Caco-2 (cell line): ENCODE measurements around the gene ARRDC2. TPM values are rescaled to one million over a fixed set of nuclear protein-coding genes. Genes with fewer than 3 reads are reported as not detected.
A peak's percentile ranks its signal among the peaks of the same experiment; 100 is the strongest.

Experiments used
- BruUV-seq: library from RNA; stranded (reverse); fragments of 400-500 nt; replicated peaks from 2 replicates; lab custom pipeline; 2021; lab: Mats Ljungman, UMichigan
- CTCF ChIA-PET: fragments of 300-600 bp; sonication (Branson Sonifier 250); formaldehyde crosslinking; loops from one replicate; lab custom pipeline; 2022; ENCODE audit warnings: antibody characterized with exemption; lab: Charles Lee
- POLR2A ChIA-PET: fragments of 300-600 bp; sonication (Branson Sonifier 250); formaldehyde crosslinking; loops from one replicate; lab custom pipeline; 2022; ENCODE audit warnings: antibody characterized with exemption; lab: Charles Lee
- DNase-seq, 2 experiments: peaks; one replicate each; pipeline versions ENCODE4 v3.0.0 to v3.0.0-alpha.2; 2020 to 2022
- H3K27me3 ChIP-seq: replicated peaks from 2 replicates; pipeline ENCODE4 v1.6.0; 2011; ENCODE audit warnings: low read length; ENCODE audit not compliant: control insufficient read depth, insufficient read depth
- H3K36me3 ChIP-seq: 2 replicates; pipeline ENCODE4 v1.5.1; 2011; ENCODE audit warnings: low read length; ENCODE audit not compliant: control insufficient read depth, insufficient read depth
- H3K4me1 ChIP-seq: fragments of 250-450 bp; sonication (Bioruptor Pico); 2 replicates; pipeline ENCODE4 v1.5.1; 2020; ENCODE audit warnings: mild to moderate bottlenecking
- H3K4me3 ChIP-seq: 2 replicates; pipeline ENCODE4 v1.5.1; 2011; ENCODE audit warnings: low read depth, mild to moderate bottlenecking, control low read depth, low read length
- H3K9me3 ChIP-seq: fragments of 250-450 bp; sonication (Bioruptor Pico); 2 replicates; pipeline ENCODE4 v1.5.1; 2020; ENCODE audit warnings: mild to moderate bottlenecking, moderate library complexity
- H3K27ac Mint-ChIP-seq: one replicate; pipeline ENCODE4 v1.8.0; 2022; ENCODE audit warnings: mixed read lengths; ENCODE audit not compliant: unreplicated experiment
- H3K27me3 Mint-ChIP-seq: one replicate; pipeline ENCODE4 v1.8.0; 2022; ENCODE audit warnings: mixed read lengths; ENCODE audit not compliant: insufficient read depth, unreplicated experiment
- H3K36me3 Mint-ChIP-seq: one replicate; pipeline ENCODE4 v1.8.0; 2022; ENCODE audit warnings: mild to moderate bottlenecking, mixed read lengths; ENCODE audit not compliant: insufficient read depth, unreplicated experiment
- H3K4me1 Mint-ChIP-seq: one replicate; pipeline ENCODE4 v1.8.0; 2022; ENCODE audit warnings: low read depth, mixed read lengths; ENCODE audit not compliant: unreplicated experiment
- H3K4me3 Mint-ChIP-seq: one replicate; pipeline ENCODE4 v1.8.0; 2022; ENCODE audit warnings: mild to moderate bottlenecking, moderate library complexity, mixed read lengths; ENCODE audit not compliant: unreplicated experiment
- H3K9me3 Mint-ChIP-seq: one replicate; pipeline ENCODE4 v1.8.0; 2022; ENCODE audit warnings: mixed read lengths; ENCODE audit not compliant: unreplicated experiment
- intact Hi-C: fragments of 100-400 bp; cut with micrococcal nuclease; formaldehyde crosslinking; loops from one replicate; pipeline ENCODE4 v1.10.0; 2022; ENCODE audit not compliant: unreplicated experiment
- total RNA-seq: library from RNA; stranded (reverse); gene quantifications from 2 replicates; pipeline ENCODE4 v1.2.3, GENCODE V29; 2022
- TF ChIP-seq, protein P1 (sequence below), 2 experiments: fragments of 200-600 bp in 1 of 2; IDR thresholded peaks; 1 replicate in 1 of 2; 2 replicates in 1 of 2; pipeline versions ENCODE4 v1.5.1 to v1.8.0; 2011 to 2022; ENCODE audit warnings: antibody characterized with exemption in 1 of 2, control low read depth in 1 of 2, inconsistent platforms in 1 of 2, low read depth in 1 of 2, low read length in 1 of 2, mild to moderate bottlenecking in 1 of 2, moderate library complexity in 1 of 2; ENCODE audit not compliant: insufficient read depth in 1 of 2, severe bottlenecking in 1 of 2, unreplicated experiment in 1 of 2

Gene ARRDC2
- total RNA-seq, 1 experiment from 2014 or later, result 6.0 TPM

DNA sequence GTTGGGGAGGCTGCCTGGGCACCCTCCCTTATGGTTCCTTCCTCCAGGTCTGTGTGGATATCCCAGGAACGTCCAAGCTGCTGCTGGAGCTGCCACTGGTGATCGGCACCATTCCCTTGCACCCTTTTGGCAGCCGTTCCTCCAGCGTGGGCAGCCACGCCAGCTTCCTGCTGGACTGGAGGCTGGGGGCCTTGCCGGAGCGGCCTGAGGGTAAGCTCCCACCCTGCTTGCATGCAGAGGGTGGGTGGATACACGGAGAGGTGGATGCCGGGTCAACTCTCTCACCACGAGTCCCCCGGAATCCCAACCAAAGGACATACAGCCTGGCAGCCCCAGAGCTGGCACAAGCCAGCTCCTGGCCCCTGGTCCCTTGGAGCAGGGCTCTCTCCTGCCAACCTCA lies 2.2 kb downstream of the ARRDC2 start:
- Histone ChIP-seq H3K4me1 (peaks cover 9% of the 10 kb centered on the region), H3K27me3 (no peaks in the 10 kb centered on the region), H3K4me3 (no peak overlapping the region), H3K9me3 (no peaks in the 10 kb centered on the region), H3K36me3 (peaks cover 1% of the 10 kb centered on the region)
- CTCF ChIA-PET, result interaction anchor here (0.6 kb wide), 1 partner anchor 718 kb away, joined by 3 read pairs; no protein-coding TSS in a partner anchor
- POLR2A ChIA-PET, result no interaction called here
- H3K9me3 Mint-ChIP-seq, result no peaks in the 10 kb centered on the region
- H3K4me1 Mint-ChIP-seq, result peaks cover 13% of the 10 kb centered on the region
- no TSS peak for BruUV-seq
- no peak overlapping the region for H3K4me3 Mint-ChIP-seq
- no peak for DNase-seq
- no peaks in the 10 kb centered on the region for H3K27me3 Mint-ChIP-seq
- TF ChIP-seq, protein P1, sequence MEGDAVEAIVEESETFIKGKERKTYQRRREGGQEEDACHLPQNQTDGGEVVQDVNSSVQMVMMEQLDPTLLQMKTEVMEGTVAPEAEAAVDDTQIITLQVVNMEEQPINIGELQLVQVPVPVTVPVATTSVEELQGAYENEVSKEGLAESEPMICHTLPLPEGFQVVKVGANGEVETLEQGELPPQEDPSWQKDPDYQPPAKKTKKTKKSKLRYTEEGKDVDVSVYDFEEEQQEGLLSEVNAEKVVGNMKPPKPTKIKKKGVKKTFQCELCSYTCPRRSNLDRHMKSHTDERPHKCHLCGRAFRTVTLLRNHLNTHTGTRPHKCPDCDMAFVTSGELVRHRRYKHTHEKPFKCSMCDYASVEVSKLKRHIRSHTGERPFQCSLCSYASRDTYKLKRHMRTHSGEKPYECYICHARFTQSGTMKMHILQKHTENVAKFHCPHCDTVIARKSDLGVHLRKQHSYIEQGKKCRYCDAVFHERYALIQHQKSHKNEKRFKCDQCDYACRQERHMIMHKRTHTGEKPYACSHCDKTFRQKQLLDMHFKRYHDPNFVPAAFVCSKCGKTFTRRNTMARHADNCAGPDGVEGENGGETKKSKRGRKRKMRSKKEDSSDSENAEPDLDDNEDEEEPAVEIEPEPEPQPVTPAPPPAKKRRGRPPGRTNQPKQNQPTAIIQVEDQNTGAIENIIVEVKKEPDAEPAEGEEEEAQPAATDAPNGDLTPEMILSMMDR (IDR thresholded peaks at IDR 0.05; ENCODE audit: insufficient read depth in 1 of 2, low read depth in 1 of 2, low read length in 1 of 2, severe bottlenecking in 1 of 2, unreplicated experiment in 1 of 2), result no peak
- H3K27ac Mint-ChIP-seq, result no peak overlapping the region
- peaks cover 25% of the 10 kb centered on the region for H3K36me3 Mint-ChIP-seq
- intact Hi-C loops, result no loop called here

DNA sequence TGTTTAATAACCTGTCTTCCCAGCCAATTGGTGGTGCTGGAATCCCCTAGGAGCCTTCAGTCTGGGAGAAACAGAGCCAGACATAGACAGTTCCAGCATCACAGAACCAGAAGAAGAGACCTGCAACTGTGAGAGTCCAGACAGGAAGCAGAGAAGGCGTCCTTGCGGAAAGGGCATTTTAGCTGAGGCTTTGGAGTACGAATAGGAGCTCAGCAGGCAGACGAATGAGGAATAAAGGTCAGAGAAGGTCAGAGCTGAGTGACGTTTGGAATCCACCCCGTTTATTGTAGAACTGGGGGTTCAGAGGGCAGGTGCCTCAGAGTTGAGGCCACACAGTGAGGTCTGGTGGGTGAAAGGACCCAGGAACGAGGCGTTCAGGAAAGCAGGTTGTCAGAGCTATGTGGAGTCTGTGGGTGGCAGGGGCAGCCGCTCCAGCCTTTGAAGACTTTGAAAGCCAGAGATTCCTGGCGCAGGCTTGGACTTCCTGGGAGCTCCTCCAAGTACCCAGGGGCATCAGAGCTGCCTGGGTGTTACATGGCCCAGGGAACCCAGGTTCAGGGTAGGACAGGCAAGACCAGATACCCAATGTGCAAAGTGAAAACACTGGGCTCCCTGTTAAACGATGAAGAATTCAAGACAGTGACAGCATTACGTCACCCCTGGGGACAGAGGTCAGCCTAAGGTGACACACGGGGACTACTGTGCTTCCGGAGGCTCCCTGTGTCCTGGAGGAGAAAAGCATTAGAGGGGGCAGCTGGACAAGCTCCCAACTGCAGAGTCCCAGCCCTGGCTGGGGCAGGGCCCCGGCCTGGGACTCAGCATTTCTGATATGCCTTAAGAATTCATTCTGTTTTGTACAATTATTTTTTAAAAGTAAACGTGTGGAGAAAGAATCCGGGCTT lies 5.5 kb downstream of the ARRDC2 start:
- ChIA-PET POLR2A (interaction anchor here (0.5 kb wide), 1 partner anchor 12 kb away, joined by 3 read pairs; no protein-coding TSS in a partner anchor), CTCF (no interaction called here)
- no peak overlapping the region for H3K4me3 ChIP-seq
- BruUV-seq, result no TSS peak
- H3K9me3 Mint-ChIP-seq, result no peaks in the 10 kb centered on the region
- H3K27me3 Mint-ChIP-seq, result no peaks in the 10 kb centered on the region
- peak; percentile 53 to 56 for DNase-seq
- intact Hi-C loops, result no loop called here
- peak overlapping the region; percentile 49 for H3K27ac Mint-ChIP-seq
- peaks cover 1% of the 10 kb centered on the region for H3K36me3 ChIP-seq
- peaks cover 7% of the 10 kb centered on the region for H3K4me1 Mint-ChIP-seq
- no peaks in the 10 kb centered on the region for H3K9me3 ChIP-seq
- TF ChIP-seq, protein P1 (IDR thresholded peaks at IDR 0.05; ENCODE audit: insufficient read depth in 1 of 2, low read depth in 1 of 2, low read length in 1 of 2, severe bottlenecking in 1 of 2, unreplicated experiment in 1 of 2), result no peak
- peaks cover 16% of the 10 kb centered on the region for H3K36me3 Mint-ChIP-seq
- peaks cover 9% of the 10 kb centered on the region for H3K4me1 ChIP-seq
- H3K27me3 ChIP-seq, result no peaks in the 10 kb centered on the region
- H3K4me3 Mint-ChIP-seq, result no peak overlapping the region

DNA sequence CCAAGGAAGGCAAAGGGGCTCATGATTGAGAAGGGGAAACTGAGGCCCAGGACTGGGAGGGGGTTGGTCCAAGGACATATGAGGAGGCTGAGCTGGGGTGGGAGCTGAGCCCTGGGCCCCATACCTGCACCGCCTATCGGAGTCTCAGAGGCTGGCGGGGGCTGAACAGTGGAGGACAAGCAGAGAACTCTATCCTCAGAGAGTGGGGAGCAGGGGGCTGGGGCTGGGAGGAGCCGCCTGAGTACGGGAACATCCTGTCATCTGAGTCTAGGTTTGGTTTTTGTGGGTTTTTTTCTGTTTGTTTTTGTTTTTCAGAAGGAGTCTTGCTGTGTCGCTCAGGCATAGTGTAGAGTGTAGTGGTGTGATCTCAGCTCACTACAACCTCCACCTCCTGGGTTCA lies 6.2 kb downstream of the ARRDC2 start:
- POLR2A ChIA-PET, result no interaction called here
- TF ChIP-seq, protein P1 (IDR thresholded peaks at IDR 0.05; ENCODE audit: insufficient read depth in 1 of 2, low read depth in 1 of 2, low read length in 1 of 2, severe bottlenecking in 1 of 2, unreplicated experiment in 1 of 2), result no peak

More for the DNA sequence above, 6.2 kb downstream of the ARRDC2 start:
- BruUV-seq, result no TSS peak
- H3K4me3 Mint-ChIP-seq, result no peak overlapping the region
- H3K27me3 Mint-ChIP-seq, result no peaks in the 10 kb centered on the region
- intact Hi-C loops, result no loop called here
- peaks cover 7% of the 10 kb centered on the region for H3K4me1 Mint-ChIP-seq
- H3K9me3 ChIP-seq, result no peaks in the 10 kb centered on the region
- no peaks in the 10 kb centered on the region for H3K9me3 Mint-ChIP-seq
- CTCF ChIA-PET, result no interaction called here
- H3K36me3 Mint-ChIP-seq, result peaks cover 16% of the 10 kb centered on the region
- no peaks in the 10 kb centered on the region for H3K27me3 ChIP-seq
- peaks cover 9% of the 10 kb centered on the region for H3K4me1 ChIP-seq
- peaks cover 1% of the 10 kb centered on the region for H3K36me3 ChIP-seq
- H3K27ac Mint-ChIP-seq, result no peak overlapping the region
- DNase-seq, result no peak
- H3K4me3 ChIP-seq, result no peak overlapping the region
